HG03139 (cell line): ENCODE data around the gene RAB12.

Experiments
- ATAC-seq: cut with Tn5 transposase; IDR thresholded peaks from one replicate; pipeline ENCODE4 v1.9.1; 2021; ENCODE audit not compliant: unreplicated experiment

RAB12 gene

GRCh38 chr18:8681196-8681595 lies 72.0 kb downstream of the RAB12 start:
- no peak for ATAC-seq

- no peak for ATAC-seq
These were observed 75.3 kb downstream of the RAB12 start for GRCh38 chr18:8684577-8684976.

- no peak for ATAC-seq
These were observed 76.1 kb downstream of the RAB12 start for GRCh38 chr18:8685141-8685913.

- ATAC-seq, result no peak
These were observed 76.6 kb downstream of the RAB12 start for GRCh38 chr18:8685914-8686216.

GRCh38 chr18:8686611-8687010 lies 77.4 kb downstream of the RAB12 start:
- ATAC-seq, result no peak

GRCh38 chr18:8688216-8688800 lies 79.1 kb downstream of the RAB12 start:
- no peak for ATAC-seq

GRCh38 chr18:8688816-8689215 lies 79.6 kb downstream of the RAB12 start:
- ATAC-seq, result no peak
